H9 (cell line): ENCODE data around the gene FNIP2. TPM values are rescaled to one million over a fixed set of nuclear protein-coding genes. Genes with fewer than 3 reads are reported as not detected.

Source experiments
- DNase-seq: peaks from one replicate; pipeline ENCODE4 v3.0.0-alpha.2; 2017
- H2AFZ ChIP-seq: one replicate; pipeline ENCODE4 v1.6.1; 2013; ENCODE audit warnings: mild to moderate bottlenecking, low read length, control low read depth, moderate library complexity
- H2AK5ac ChIP-seq: 2 replicates; pipeline ENCODE4 v1.6.1; 2013; ENCODE audit warnings: low read length, control low read depth, mixed read lengths; ENCODE audit not compliant: insufficient read length
- H2BK120ac ChIP-seq: one replicate; pipeline ENCODE4 v1.6.1; 2013; ENCODE audit warnings: low read depth, mild to moderate bottlenecking, low read length, control low read depth, inconsistent platforms; ENCODE audit not compliant: poor library complexity, severe bottlenecking
- H2BK12ac ChIP-seq: 2 replicates; pipeline ENCODE4 v1.6.1; 2013; ENCODE audit warnings: low read length, control low read depth, mixed read lengths, low read depth; ENCODE audit not compliant: insufficient read length
- H2BK15ac ChIP-seq: 2 replicates; pipeline ENCODE4 v1.6.1; 2013; ENCODE audit warnings: low read depth, low read length, control low read depth
- H2BK20ac ChIP-seq: one replicate; pipeline ENCODE4 v1.6.1; 2013; ENCODE audit warnings: low read depth, mild to moderate bottlenecking, low read length, control low read depth, inconsistent platforms; ENCODE audit not compliant: poor library complexity, severe bottlenecking
- H2BK5ac ChIP-seq: 2 replicates; pipeline ENCODE4 v1.6.1; 2013; ENCODE audit warnings: low read length, control low read depth, mixed read lengths; ENCODE audit not compliant: insufficient read length
- H3K14ac ChIP-seq: 2 replicates; pipeline ENCODE4 v1.6.1; 2013; ENCODE audit warnings: low read length, control low read depth; ENCODE audit not compliant: insufficient read depth
- H3K18ac ChIP-seq: 2 replicates; pipeline ENCODE4 v1.6.1; 2013; ENCODE audit warnings: low read depth, mild to moderate bottlenecking, mixed read lengths, low read length, control low read depth; ENCODE audit not compliant: insufficient read length
- H3K23ac ChIP-seq: 2 replicates; pipeline ENCODE4 v1.6.1; 2013; ENCODE audit warnings: low read length, control low read depth, mixed read lengths, low read depth; ENCODE audit not compliant: insufficient read length
- H3K23me2 ChIP-seq: 2 replicates; pipeline ENCODE4 v1.6.1; 2013; ENCODE audit warnings: low read depth, mild to moderate bottlenecking, mixed read lengths, low read length, control low read depth; ENCODE audit not compliant: insufficient read length, poor library complexity, severe bottlenecking
- H3K27ac ChIP-seq: 2 replicates; pipeline ENCODE4 v1.5.1; 2013; ENCODE audit warnings: low read length, control low read depth, mixed read lengths, low read depth; ENCODE audit not compliant: insufficient read length
- H3K27me3 ChIP-seq: 2 replicates; pipeline ENCODE4 v1.6.1; 2013; ENCODE audit warnings: low read length, control low read depth, inconsistent platforms; ENCODE audit not compliant: insufficient read depth
- H3K4ac ChIP-seq: 2 replicates; pipeline ENCODE4 v1.6.1; 2013; ENCODE audit warnings: low read depth, mild to moderate bottlenecking, control low read depth, inconsistent platforms, low read length, moderate library complexity
- H3K4me1 ChIP-seq: 2 replicates; pipeline ENCODE4 v1.6.1; 2013; ENCODE audit warnings: low read length, control low read depth, inconsistent platforms; ENCODE audit not compliant: insufficient read depth
- H3K4me2 ChIP-seq: 2 replicates; pipeline ENCODE4 v1.6.1; 2013; ENCODE audit warnings: low read length, control low read depth, mixed read lengths; ENCODE audit not compliant: insufficient read length, insufficient read depth
- H3K56ac ChIP-seq: 2 replicates; pipeline ENCODE4 v1.6.1; 2013; ENCODE audit warnings: low read depth, mild to moderate bottlenecking, mixed read lengths, low read length, control low read depth; ENCODE audit not compliant: insufficient read length
- H3K79me1 ChIP-seq: 2 replicates; pipeline ENCODE4 v1.6.1; 2013; ENCODE audit warnings: low read depth, mild to moderate bottlenecking, moderate library complexity, low read length, control low read depth, inconsistent platforms; ENCODE audit not compliant: insufficient read depth, poor library complexity, severe bottlenecking
- H3K79me2 ChIP-seq: 2 replicates; pipeline ENCODE4 v1.6.1; 2013; ENCODE audit warnings: low read length, control low read depth, inconsistent platforms; ENCODE audit not compliant: insufficient read depth
- H3K9ac ChIP-seq: 2 replicates; pipeline ENCODE4 v1.6.1; 2013; ENCODE audit warnings: low read length, control low read depth, mixed read lengths; ENCODE audit not compliant: insufficient read length; ENCODE audit errors: extremely low read depth
- H3K9me3 ChIP-seq: one replicate; pipeline ENCODE4 v1.6.1; 2013; ENCODE audit warnings: low read depth, low read length, inconsistent platforms; ENCODE audit not compliant: control insufficient read depth
- H3T11ph ChIP-seq: one replicate; pipeline ENCODE4 v1.6.1; 2013; ENCODE audit warnings: mild to moderate bottlenecking, low read length, control low read depth, inconsistent platforms
- H4K20me1 ChIP-seq: one replicate; pipeline ENCODE4 v1.6.1; 2013; ENCODE audit not compliant: control insufficient read depth, insufficient read length, insufficient read depth
- H4K5ac ChIP-seq: 2 replicates; pipeline ENCODE4 v1.6.1; 2013; ENCODE audit warnings: low read depth, mild to moderate bottlenecking, mixed read lengths, low read length, control low read depth; ENCODE audit not compliant: insufficient read length
- H4K8ac ChIP-seq: replicated peaks from 2 replicates; pipeline ENCODE4 v1.6.1; 2013; ENCODE audit warnings: low read length, control low read depth, mixed read lengths, low read depth; ENCODE audit not compliant: insufficient read length
- H4K91ac ChIP-seq: 2 replicates; pipeline ENCODE4 v1.6.1; 2013; ENCODE audit warnings: low read depth, mild to moderate bottlenecking, moderate library complexity, mixed read lengths, low read length, control low read depth; ENCODE audit not compliant: insufficient read length
- H3K27ac Mint-ChIP-seq, 3 experiments: 2 replicates in 2 of 3; 3 replicates in 1 of 3; pipeline ENCODE4 v1.8.0; 2020 to 2021; ENCODE audit warnings: mixed read lengths in 3 of 3, mild to moderate bottlenecking in 1 of 3, moderate library complexity in 1 of 3
- H3K27me3 Mint-ChIP-seq: 2 replicates; pipeline ENCODE4 v1.8.0; 2021; ENCODE audit warnings: low read depth, mild to moderate bottlenecking, moderate library complexity, mixed read lengths
- H3K36me3 Mint-ChIP-seq, 3 experiments: 2 replicates in 2 of 3; 3 replicates in 1 of 3; pipeline ENCODE4 v1.8.0; 2020 to 2021; ENCODE audit warnings: low read depth in 3 of 3, mixed read lengths in 3 of 3; ENCODE audit not compliant: insufficient read depth in 1 of 3
- H3K4me1 Mint-ChIP-seq, 2 experiments: 2 replicates each; pipeline ENCODE4 v1.8.0; 2020; ENCODE audit warnings: mixed read lengths in 2 of 2
- H3K4me3 Mint-ChIP-seq, 2 experiments: 2 replicates in 1 of 2; 3 replicates in 1 of 2; pipeline ENCODE4 v1.8.0; 2020 to 2021; ENCODE audit warnings: mild to moderate bottlenecking in 2 of 2, mixed read lengths in 2 of 2, moderate library complexity in 1 of 2
- H3K9me3 Mint-ChIP-seq, 2 experiments: 2 replicates in 1 of 2; 3 replicates in 1 of 2; pipeline ENCODE4 v1.8.0; 2020; ENCODE audit warnings: mild to moderate bottlenecking in 2 of 2, mixed read lengths in 2 of 2, moderate library complexity in 1 of 2
- CTCF ChIP-seq: fragments of 200-600 bp; sonication (generic); conservative IDR thresholded peaks from 3 replicates; pipeline ENCODE4 v1.8.0; 2021; ENCODE audit warnings: antibody characterized with exemption, mild to moderate bottlenecking
- total RNA-seq: library from RNA; stranded (reverse); gene quantifications from 2 replicates; pipeline ENCODE4 v1.2.1, GENCODE V29; 2021

FNIP2 gene
- total RNA-seq, 1 experiment from 2014 or later, result 9.6 TPM

GRCh38 chr4:158799013-158799770 is 30.4 kb downstream of the FNIP2 start:
- peak overlapping the region; percentile 64 for H3K23ac ChIP-seq
- no peak for TF ChIP-seq CTCF

More at GRCh38 chr4:158799013-158799770, 30.4 kb downstream of the FNIP2 start:
- H3K4me3 Mint-ChIP-seq, result no peak overlapping the region
- Histone ChIP-seq H3K27ac (no peak overlapping the region), H3K4me2 (no peak overlapping the region), H2BK15ac (no peak overlapping the region), H4K20me1 (no peaks in the 10 kb centered on the region), H3K27me3 (no peaks in the 10 kb centered on the region), H3K79me2 (no peaks in the 10 kb centered on the region), H3K14ac (no peak overlapping the region), H3T11ph (no peak overlapping the region), H2BK5ac (no peak overlapping the region), H3K4me1 (no peaks in the 10 kb centered on the region; the same call in 1 of the 2 replicates), H2AFZ (no peak overlapping the region), H3K9me3 (no peaks in the 10 kb centered on the region), H3K4ac (no peak overlapping the region), H4K91ac (no peak overlapping the region), H2AK5ac (no peak overlapping the region), H3K79me1 (no peaks in the 10 kb centered on the region), H4K8ac (no peak overlapping the region), H4K5ac (no peak overlapping the region), H2BK20ac (no peak overlapping the region), H3K23me2 (no peaks in the 10 kb centered on the region), H3K56ac (no peak overlapping the region), H3K9ac (no peak overlapping the region), H2BK12ac (no peak overlapping the region), H3K18ac (no peak overlapping the region), H2BK120ac (no peak overlapping the region)
- no peaks in the 10 kb centered on the region for H3K27me3 Mint-ChIP-seq
- H3K4me1 Mint-ChIP-seq, result peaks cover 13 to 19% of the 10 kb centered on the region in 2 experiments
- H3K36me3 Mint-ChIP-seq, result no peaks in the 10 kb centered on the region
- DNase-seq, result no peak
- no peak overlapping the region; a peak in 1 of 7 replicates for H3K27ac Mint-ChIP-seq
- H3K9me3 Mint-ChIP-seq, result no peaks in the 10 kb centered on the region
